Nephron progenitor cell (in vitro differentiated cells): ENCODE results near the gene BICDL2.
"Not testable (repeated sequence)": the region's sequence is repeated elsewhere in the genome, so short reads cannot be mapped to it uniquely, and the experiment has no call there.

Experiments
- DNase-seq: peaks from one replicate; pipeline ENCODE4 v3.0.0; 2021
- H3K27ac Mint-ChIP-seq: 2 replicates; pipeline ENCODE4 v1.8.0; 2021; ENCODE audit warnings: mild to moderate bottlenecking, moderate library complexity, mixed read lengths
- H3K27me3 Mint-ChIP-seq: 2 replicates; pipeline ENCODE4 v1.8.0; 2021; ENCODE audit warnings: mild to moderate bottlenecking, low read depth, mixed read lengths; ENCODE audit not compliant: poor library complexity
- H3K36me3 Mint-ChIP-seq: 2 replicates; pipeline ENCODE4 v1.8.0; 2021; ENCODE audit warnings: low read depth, mixed read lengths
- H3K4me1 Mint-ChIP-seq: 2 replicates; pipeline ENCODE4 v1.8.0; 2021; ENCODE audit warnings: mixed read lengths
- H3K4me3 Mint-ChIP-seq: 2 replicates; pipeline ENCODE4 v1.8.0; 2021; ENCODE audit warnings: mild to moderate bottlenecking, moderate library complexity, mixed read lengths
- H3K9me3 Mint-ChIP-seq: 2 replicates; pipeline ENCODE4 v1.8.0; 2021; ENCODE audit warnings: mild to moderate bottlenecking, moderate library complexity, mixed read lengths
- CTCF ChIP-seq: fragments of 200-600 bp; sonication (generic); IDR thresholded peaks from 2 replicates; pipeline ENCODE4 v1.5.0; 2021; ENCODE audit warnings: antibody characterized with exemption

Gene BICDL2

GRCh38 chr16:3080024-3080423 lies 43.3 kb upstream of the BICDL2 start:
- peaks cover 12% of the 10 kb centered on the region for H3K27me3 Mint-ChIP-seq
- TF ChIP-seq CTCF = no peak
- H3K4me3 Mint-ChIP-seq = no peak overlapping the region
- no peak overlapping the region for H3K27ac Mint-ChIP-seq
- H3K9me3 Mint-ChIP-seq = no peaks in the 10 kb centered on the region
- H3K4me1 Mint-ChIP-seq = peaks cover 47% of the 10 kb centered on the region
- DNase-seq = no peak
- no peaks in the 10 kb centered on the region for H3K36me3 Mint-ChIP-seq

- no peaks in the 10 kb centered on the region for H3K36me3 Mint-ChIP-seq
- no peak overlapping the region for H3K27ac Mint-ChIP-seq
- peaks cover 24% of the 10 kb centered on the region for H3K27me3 Mint-ChIP-seq
- no peak overlapping the region for H3K4me3 Mint-ChIP-seq
- H3K4me1 Mint-ChIP-seq = peaks cover 43% of the 10 kb centered on the region
- no peak for TF ChIP-seq CTCF
- no peak for DNase-seq
- no peaks in the 10 kb centered on the region for H3K9me3 Mint-ChIP-seq
Observed at GRCh38 chr16:3076577-3076976, 39.8 kb upstream of the BICDL2 start.

- not testable (repeated sequence) for DNase-seq, H3K36me3 Mint-ChIP-seq, H3K27ac Mint-ChIP-seq, H3K9me3 Mint-ChIP-seq, H3K4me3 Mint-ChIP-seq
- H3K4me1 Mint-ChIP-seq = peaks cover 45% of the 10 kb centered on the region
- H3K27me3 Mint-ChIP-seq = peaks cover 24% of the 10 kb centered on the region
Observed at GRCh38 chr16:3075946-3076345, 39.2 kb upstream of the BICDL2 start.

GRCh38 chr16:3075523-3075915 lies 38.8 kb upstream of the BICDL2 start:
- Mint-ChIP-seq H3K9me3 (no peaks in the 10 kb centered on the region), H3K4me3 (no peak overlapping the region), H3K4me1 (peaks cover 41% of the 10 kb centered on the region), H3K36me3 (no peaks in the 10 kb centered on the region), H3K27me3 (peaks cover 24% of the 10 kb centered on the region), H3K27ac (no peak overlapping the region)
- no peak for TF ChIP-seq CTCF
- DNase-seq = no peak

GRCh38 chr16:3074860-3075522 lies 38.2 kb upstream of the BICDL2 start:
- H3K36me3 Mint-ChIP-seq = no peaks in the 10 kb centered on the region
- no peak overlapping the region for H3K4me3 Mint-ChIP-seq
- no peak overlapping the region for H3K27ac Mint-ChIP-seq
- peaks cover 24% of the 10 kb centered on the region for H3K27me3 Mint-ChIP-seq
- peaks cover 41% of the 10 kb centered on the region for H3K4me1 Mint-ChIP-seq
- no peak for TF ChIP-seq CTCF
- H3K9me3 Mint-ChIP-seq = no peaks in the 10 kb centered on the region
- no peak for DNase-seq

GRCh38 chr16:3073448-3073847 lies 36.7 kb upstream of the BICDL2 start:
- Mint-ChIP-seq H3K4me1 (peaks cover 48% of the 10 kb centered on the region), H3K36me3 (no peaks in the 10 kb centered on the region), H3K27me3 (peaks cover 22% of the 10 kb centered on the region), H3K27ac (no peak overlapping the region), H3K4me3 (no peak overlapping the region), H3K9me3 (no peaks in the 10 kb centered on the region)
- no peak for TF ChIP-seq CTCF
- no peak for DNase-seq

- H3K4me3 Mint-ChIP-seq, H3K27ac Mint-ChIP-seq, DNase-seq, H3K9me3 Mint-ChIP-seq, H3K36me3 Mint-ChIP-seq: not testable (repeated sequence)
- Mint-ChIP-seq H3K4me1 (peaks cover 48% of the 10 kb centered on the region), H3K27me3 (peaks cover 22% of the 10 kb centered on the region)
Observed at GRCh38 chr16:3072576-3073263, 36.0 kb upstream of the BICDL2 start.

- H3K9me3 Mint-ChIP-seq, H3K4me3 Mint-ChIP-seq, DNase-seq, H3K27ac Mint-ChIP-seq, H3K36me3 Mint-ChIP-seq: not testable (repeated sequence)
- H3K4me1 Mint-ChIP-seq = peaks cover 50% of the 10 kb centered on the region
- peaks cover 22% of the 10 kb centered on the region for H3K27me3 Mint-ChIP-seq
Observed at GRCh38 chr16:3072148-3072547, 35.4 kb upstream of the BICDL2 start.
